Esophagus mucosa (tissue), 1 donor: ENCODE results near the gene CD52. TPM values are rescaled to one million over a fixed set of nuclear protein-coding genes. Genes with fewer than 3 reads are reported as not detected.

ENCODE experiments used
- ATAC-seq: fragments of 200-7000 bp; cut with Tn5 transposase; one replicate; pipeline ENCODE4 v1.9.1; 2020
- total RNA-seq: library from RNA; stranded (reverse); gene quantifications from one replicate; pipeline ENCODE4 v1.2.4, GENCODE V29; 2023
- donor health status: DM: yes; HTN: yes; CAD: no.

Gene CD52, protein sequence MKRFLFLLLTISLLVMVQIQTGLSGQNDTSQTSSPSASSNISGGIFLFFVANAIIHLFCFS
- 7.5 TPM for total RNA-seq

DNA sequence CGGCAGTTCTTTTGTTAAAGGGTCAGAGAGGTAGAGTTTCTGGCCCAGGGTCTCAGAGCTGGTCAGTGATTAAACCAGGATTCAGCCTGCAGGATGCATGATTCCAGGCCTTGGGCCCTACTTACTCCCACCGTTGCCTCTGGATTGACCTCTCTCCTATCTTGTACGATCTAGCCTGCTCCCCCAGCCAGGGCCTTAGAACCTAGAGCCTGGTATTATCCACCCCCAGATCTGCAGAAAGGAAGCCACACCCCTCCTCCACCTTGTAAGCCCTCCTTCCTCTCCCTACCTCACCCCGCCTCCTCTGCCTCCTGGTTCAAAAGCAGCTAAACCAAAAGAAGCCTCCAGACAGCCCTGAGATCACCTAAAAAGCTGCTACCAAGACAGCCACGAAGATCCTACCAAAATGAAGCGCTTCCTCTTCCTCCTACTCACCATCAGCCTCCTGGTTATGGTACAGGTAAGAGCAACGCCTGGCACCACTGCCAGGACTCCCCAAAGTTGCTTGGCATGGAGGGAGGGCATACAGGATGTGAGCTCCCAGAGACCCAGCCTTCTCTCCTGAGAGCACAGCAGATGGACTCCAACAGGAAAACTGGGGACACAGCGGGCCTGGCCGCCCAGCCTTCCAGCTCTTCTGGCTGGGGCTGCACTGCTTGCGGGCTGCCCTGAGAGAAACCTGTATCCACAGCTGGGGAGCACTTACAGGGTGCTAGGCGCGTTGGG is at the start of gene CD52:
TSS of gene CD52 (plus strand) at position 347 of the 726 bp plus-strand sequence. CDS start at position 407, 60 bp downstream.
- peak; percentile 19 for ATAC-seq

- ATAC-seq, result peak; percentile 33
These were observed 49.2 kb upstream of the CD52 start for GRCh38 chr1:26268290-26269197.

DNA sequence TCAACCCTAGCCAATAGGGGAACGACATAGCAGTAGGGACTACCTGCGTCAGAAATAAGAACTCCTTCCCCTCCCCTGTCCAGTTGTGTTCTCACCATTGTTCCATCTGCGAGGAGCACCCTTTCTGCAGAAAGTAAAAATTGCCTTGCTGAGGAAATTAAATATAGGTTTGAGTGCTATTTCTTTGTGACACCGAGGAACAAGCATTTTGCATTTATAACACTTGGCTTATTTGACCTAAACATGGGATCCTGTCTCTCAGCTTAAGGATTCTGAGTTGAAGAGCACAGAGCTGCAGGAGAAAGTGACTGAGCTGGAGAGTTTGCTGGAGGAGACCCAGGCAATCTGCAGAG is 48.6 kb upstream of the CD52 start:
- ATAC-seq, result no peak

DNA sequence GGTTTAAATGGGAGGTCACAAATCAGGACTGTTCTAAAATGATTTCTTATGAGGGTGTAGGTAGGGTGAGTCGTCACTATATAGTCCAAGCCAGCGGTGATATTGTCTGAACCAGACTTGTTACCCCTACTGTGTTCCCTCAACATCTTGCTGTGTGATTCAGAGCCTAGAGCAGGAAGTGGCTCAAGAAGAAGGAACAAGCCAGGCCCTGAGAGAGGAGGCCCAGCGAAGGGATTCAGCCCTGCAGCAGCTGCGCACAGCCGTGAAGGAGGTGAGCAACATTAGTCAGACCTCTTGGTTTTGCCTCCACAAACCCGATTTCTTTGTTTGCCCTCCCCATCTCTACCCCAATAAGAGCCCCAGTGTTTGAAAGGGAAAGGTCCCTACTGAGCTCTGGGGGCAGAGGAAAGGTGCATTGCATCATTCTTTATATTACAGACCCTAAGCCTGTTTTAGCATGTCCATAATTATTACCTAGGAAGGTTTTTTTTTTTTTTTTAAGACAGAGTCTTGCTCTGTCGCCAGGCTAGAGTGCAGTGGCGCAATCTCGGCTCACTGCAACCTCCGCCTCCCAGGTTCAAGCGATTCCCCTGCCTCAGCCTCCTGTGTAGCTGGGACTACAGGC is 42.8 kb upstream of the CD52 start:
- ATAC-seq, result peak; percentile 13

DNA sequence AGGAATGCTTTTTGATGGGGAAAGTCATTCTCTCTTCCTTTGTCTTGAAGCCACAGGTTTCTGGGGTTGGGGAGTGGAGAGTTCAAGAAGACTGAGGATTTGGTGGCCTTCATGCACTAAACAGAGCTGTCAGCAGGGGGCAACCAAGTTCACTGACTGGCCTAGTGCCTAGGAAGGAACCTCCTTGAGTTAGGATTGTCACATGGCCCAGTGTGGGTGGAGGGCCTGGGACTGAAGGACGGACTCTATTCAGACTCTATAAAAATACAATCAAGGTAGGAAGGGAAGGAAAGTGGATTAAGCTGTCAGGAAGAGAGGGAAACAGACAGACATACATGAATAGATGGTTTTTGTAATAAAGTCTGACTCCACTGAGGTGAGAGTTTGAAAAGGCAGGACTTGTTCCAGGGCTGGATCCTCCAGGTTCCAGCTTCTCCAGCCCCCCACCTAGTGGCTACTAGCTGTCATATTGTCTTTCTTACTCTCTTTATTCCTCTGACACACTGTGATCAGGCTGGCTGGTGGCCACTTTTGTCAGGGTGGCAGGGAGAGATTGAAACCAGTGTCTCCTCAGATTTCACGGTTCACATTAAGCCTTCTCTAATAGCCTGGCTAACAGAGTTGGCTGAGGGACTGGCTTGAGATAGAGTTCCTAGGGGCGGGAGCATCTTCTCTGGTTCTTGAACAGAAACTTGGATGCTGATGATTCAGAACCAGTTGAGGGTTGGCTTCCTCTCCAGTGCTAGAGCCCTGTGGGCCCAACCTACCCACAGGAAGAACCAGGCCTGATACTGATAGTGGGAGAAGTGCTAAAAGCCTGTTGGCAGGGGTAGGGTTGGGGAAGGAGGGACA is 42.0 kb upstream of the CD52 start:
- peak; percentile 74 for ATAC-seq

DNA sequence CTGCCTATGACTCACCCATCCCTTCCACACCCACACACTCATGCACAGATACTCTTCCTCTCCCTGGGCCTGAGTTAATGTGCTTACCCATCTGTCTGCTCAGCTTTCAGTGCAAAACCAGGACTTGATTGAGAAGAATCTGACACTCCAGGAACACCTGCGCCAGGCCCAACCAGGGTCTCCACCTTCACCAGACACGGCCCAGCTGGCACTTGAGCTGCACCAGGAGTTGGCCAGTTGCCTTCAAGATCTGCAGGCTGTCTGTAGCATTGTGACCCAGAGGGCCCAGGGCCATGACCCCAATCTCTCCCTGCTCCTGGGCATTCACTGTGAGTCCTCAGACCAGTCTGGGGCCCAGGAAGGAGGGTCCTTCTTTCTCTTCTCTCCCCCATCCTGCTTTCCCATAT is 41.3 kb upstream of the CD52 start:
- no peak for ATAC-seq

DNA sequence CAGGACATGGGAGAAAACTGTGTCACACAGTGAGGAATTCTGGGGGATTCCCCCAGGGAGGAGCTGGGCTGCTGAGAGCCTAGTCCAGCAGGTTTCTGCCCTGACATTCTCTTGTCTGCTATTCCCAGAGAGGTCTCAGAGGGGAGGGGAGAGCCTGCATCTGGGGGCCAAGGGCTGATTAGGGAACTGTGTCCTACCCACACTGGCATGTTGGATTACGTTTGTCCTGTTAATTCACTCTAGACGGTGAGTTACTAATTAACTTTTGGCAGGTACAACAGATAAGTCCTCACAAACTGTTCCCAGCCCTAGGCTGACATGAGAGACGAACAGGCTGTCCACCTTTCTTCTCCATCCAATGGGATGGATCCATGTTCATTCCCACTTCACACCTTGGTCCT is 40.5 kb upstream of the CD52 start:
- ATAC-seq, result no peak

- ATAC-seq, result no peak
These were observed 40.0 kb upstream of the CD52 start for GRCh38 chr1:26277719-26278118.

- peak; percentile 44 for ATAC-seq
These were observed 39.5 kb upstream of the CD52 start for GRCh38 chr1:26278303-26278702.

GRCh38 chr1:26278724-26279455 is 38.9 kb upstream of the CD52 start:
- ATAC-seq, result peak; percentile 27

DNA sequence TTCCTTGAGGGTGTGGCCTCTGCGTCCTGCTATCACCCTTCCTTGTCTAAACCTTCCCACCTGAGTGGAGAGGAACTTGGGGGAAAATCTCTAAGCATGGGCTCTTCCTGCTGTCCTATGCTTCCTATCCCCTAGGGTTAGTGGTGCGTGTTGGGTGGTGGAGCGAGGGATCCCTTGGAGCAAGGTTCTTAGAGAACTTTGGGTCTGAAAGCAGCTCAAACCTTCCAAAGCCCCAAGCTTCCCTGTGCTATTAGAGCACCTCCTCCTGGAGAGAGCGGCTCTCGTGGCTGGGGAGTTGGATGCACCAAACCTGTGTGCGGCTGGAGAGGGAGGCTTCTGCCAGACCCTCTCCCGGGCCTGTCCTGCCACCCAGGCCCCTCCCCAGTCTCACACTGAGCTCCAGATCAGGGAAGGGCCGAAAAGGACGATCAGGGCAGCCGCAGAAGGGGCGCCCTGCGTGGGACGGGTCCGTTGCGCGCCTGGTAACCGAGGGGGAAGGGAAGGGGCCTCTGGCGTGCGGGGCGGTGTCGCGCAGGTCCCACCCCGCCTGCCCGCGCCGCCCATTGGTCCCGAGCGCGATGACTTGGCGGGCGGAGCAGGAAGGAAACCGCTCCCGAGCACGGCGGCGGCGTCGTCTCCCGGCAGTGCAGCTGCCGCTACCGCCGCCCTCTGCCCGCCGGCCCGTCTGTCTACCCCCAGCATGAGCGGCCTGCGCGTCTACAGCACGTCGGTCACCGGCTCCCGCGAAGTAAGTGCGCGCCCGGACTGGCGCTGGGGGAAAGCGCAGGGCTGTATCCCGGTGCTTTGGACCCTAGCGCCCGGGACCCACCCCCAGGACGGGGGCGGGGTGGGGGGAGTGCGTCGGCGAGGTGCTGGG is 38.1 kb upstream of the CD52 start, which contains the start of gene SH3BGRL3:
TSS of gene SH3BGRL3 (plus strand) at position 631 of the 877 bp plus-strand sequence. CDS start at position 701, 70 bp downstream.
- peak; percentile 67 for ATAC-seq

DNA sequence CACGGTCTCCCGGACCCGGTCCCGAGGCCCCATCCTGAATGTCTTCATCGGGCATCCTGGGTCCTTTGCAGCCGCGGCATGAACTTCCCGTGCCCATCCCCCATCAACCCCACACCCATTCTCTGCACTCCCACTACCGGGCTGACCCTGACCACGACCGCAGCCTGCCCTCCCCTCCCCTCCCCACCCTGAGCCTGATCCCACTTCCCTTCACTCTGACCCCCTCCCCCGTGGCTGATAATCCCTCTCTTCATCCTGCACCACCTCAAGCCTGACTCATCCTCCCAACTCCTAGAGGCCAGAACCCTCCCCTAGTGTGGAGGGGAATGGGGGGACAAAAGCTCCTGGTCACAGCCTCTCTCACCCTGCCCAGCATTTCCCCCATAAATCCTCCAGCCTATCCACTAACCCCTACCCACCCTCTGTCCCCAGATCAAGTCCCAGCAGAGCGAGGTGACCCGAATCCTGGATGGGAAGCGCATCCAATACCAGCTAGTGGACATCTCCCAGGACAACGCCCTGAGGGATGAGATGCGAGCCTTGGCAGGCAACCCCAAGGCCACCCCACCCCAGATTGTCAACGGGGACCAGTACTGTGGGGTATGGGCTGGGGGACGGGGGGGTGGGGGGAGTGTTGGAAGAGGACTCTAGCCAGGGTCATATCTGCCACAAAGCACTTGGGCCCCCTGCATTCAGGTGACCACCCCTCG is 37.3 kb upstream of the CD52 start:
- no peak for ATAC-seq

GRCh38 chr1:26281091-26281958 is 36.4 kb upstream of the CD52 start:
- ATAC-seq, result no peak

- ATAC-seq, result no peak
These were observed 35.8 kb upstream of the CD52 start for GRCh38 chr1:26281971-26282370.

GRCh38 chr1:26282401-26282918 is 35.3 kb upstream of the CD52 start:
- no peak for ATAC-seq

GRCh38 chr1:26283279-26283853 is 34.4 kb upstream of the CD52 start:
- no peak for ATAC-seq

DNA sequence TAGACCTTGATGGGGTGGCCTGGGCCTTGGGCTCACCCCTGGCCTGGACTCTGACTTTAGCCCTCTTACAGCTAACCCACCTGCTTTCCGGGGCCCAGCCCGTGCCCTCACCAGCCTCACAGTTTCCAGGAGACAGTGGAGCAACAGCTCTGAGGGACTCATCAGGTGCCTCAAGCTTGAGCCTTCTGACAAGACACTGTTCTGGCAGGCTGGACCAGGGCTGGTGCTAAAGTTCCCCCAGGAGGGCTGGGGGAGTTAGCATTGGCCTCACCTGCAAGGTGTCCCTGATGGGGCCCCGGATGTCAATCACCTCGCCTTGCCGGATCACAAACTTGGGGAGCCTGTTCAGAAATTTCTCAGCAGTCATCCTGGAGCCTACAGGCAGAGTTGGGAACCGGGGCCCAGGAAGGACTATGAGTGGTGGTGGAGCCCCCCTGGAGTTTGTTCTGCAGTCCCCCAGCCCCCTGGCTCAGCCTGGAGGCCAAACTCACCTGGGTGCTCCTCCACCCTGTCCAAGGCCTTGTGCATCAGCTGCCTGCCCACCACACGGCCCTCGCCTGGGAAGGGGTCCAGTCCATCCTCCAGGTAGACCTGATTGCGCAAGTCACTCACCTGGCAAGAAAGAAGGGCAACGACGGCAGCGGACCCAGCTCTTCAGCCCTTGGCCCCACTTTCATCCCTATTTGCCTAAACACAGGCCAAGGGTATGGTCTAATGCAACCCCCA is 33.7 kb upstream of the CD52 start:
- ATAC-seq, result no peak
